ENCODE measurements around the gene MROH2A.

The MROH2A gene

DNA sequence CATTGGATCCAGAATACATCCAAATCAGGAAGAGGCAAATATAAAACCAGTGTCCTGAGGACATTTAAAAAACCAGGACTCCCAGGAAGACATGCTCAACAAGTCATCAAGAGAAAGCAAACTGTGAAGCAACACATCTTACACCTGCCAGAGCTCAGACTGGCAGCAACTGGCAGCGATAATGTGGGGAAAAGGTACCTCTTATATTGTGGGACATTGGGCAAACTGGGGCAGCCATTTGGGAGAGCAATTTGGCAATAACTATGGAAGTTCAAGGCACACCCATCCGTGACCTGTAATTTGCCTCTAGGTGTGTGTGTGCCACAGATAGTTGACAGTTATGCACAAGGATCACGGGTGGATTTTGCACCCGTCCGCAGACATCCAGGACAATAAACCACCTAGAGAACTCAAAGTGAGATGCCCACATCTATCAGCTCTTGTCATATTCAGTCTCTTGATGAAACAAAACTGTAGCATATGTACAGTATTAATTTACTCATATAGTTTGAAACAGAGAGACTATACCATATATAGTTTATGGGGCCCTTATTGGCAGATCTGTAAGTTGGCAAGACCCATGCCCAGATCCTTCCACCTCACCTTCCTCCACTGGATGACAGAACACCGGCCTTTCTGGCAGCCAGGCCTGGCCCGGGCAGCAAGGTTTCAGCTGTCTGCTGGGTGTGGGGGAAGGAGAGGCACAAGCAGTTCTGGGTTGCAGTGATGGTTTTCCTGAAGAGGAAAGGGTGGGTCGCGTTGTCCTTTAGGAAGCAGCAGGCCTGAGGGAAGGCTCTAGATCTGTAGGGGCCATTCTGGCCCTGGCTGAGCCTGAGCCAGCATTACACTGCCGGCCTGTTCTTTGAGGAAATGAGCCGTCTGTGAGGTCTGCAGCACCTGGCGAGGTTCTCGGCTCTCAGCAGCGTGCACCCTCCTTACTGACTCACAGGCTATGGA lies 57.4 kb downstream of the MROH2A start:
- DNase-seq (ENCODE audit: low read depth) = no peak

GRCh38 chr2:233836359-233836758 lies 58.2 kb downstream of the MROH2A start:
- DNase-seq (ENCODE audit: low read depth) = no peak

GRCh38 chr2:233837694-233838229 lies 59.6 kb downstream of the MROH2A start:
- no peak for DNase-seq (ENCODE audit: low read depth)

DNA sequence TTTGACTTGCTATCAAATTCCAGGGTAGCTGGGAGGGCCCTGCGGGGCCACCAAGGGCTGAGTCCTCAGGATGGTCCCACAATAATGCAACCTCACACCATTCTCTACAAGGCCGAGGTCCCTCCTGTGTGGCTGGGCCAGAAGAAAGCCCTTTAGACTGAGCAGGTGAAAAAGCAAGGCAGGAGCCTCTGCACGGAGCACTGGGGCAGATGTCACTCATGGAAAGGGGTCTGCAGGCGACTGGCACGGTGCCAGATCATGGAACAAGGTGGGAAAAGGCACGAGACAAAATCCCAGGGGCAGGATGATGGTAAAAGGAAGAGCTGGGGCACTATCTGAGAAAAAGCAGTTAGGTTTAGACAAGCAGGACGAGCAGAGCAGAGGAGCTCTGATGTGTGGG lies 60.1 kb downstream of the MROH2A start:
- DNase-seq (ENCODE audit: low read depth) = no peak

GRCh38 chr2:233838726-233839446 lies 60.8 kb downstream of the MROH2A start:
- no peak for DNase-seq (ENCODE audit: low read depth)

- DNase-seq (ENCODE audit: low read depth) = no peak
Measured at GRCh38 chr2:233839447-233839820, 61.3 kb downstream of the MROH2A start.

- no peak for DNase-seq (ENCODE audit: low read depth)
Measured at GRCh38 chr2:233840520-233840919, 62.4 kb downstream of the MROH2A start.

DNA sequence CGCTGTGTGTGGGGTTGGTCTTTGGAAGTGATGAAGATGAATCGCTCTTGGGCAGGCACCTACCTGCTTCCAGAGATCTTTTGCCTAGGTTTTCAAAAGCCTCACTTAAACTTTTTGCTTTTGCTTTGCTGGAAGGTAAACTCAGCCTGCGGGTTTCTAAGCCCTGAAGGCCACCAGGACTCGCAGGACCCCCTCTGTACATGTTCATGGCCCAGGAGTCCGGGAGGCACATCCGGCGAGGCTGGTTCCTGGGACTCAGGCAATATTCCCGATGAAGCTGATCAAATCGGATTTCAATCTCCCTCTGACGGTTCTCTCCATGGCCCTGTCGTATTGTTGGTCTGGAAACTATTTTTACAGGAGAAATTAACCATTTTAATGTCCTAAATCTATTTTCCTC lies 63.1 kb downstream of the MROH2A start:
- no peak for DNase-seq (ENCODE audit: low read depth)

- DNase-seq (ENCODE audit: low read depth) = no peak
Measured at GRCh38 chr2:233844064-233844807, 66.1 kb downstream of the MROH2A start.

DNA sequence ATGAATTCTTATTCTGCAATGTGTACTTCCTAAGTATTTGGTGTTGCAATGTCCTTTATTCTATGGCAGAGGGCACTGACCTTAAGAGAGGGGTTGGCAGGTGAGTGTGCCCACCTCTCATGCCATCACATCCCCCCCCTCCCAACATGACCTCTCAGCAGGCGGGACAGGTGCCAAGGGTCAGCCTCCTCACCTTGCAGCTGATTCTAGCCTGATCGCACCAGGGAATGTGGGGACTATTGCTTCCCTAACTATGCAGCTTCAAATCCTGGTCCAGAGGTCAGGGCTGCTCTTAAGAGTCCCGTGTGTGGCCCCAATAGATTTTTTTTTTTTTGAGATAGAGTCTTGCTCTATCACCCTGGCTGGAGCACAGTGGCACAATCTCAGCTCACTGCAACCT lies 66.7 kb downstream of the MROH2A start:
- no peak for DNase-seq (ENCODE audit: low read depth)

DNA sequence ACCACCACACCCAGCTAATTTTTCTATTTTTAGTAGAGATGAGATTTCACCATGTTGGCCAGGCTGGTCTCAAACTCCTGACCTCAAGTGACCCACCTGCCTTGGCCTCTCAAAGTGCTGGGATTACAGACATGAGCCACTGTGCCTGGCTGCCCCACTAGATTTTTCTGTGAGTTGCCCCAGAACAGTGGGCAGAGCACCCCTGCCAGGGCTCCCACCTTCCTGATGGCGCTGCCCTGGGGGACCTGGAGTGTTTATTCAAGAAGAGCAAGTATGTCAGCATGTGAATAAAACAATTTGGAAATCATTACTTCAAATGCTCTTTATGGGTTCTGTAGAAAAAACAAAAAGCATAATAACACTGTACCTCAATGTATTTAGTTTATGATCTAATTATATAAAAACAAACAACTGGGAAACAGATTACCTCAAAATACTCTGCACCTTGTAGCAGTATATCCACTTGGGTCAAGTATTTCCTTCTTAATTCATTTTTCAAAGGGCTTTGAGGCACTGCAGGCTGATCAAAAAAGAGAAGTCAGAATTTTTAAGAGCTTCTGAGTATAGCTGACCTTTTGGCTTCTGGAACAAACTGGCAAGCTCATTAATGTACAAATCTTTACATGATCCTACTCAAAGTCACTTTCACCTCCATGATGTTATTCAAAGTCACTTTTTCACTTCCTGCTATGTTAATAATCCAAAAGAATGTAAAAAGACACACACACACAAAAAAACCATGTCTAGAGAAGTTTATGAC lies 67.4 kb downstream of the MROH2A start:
- no peak for DNase-seq (ENCODE audit: low read depth)

GRCh38 chr2:233846387-233847247 lies 68.5 kb downstream of the MROH2A start:
- DNase-seq (ENCODE audit: low read depth) = no peak

- DNase-seq (ENCODE audit: low read depth) = no peak
Measured at GRCh38 chr2:233847248-233847898, 69.2 kb downstream of the MROH2A start.

DNA sequence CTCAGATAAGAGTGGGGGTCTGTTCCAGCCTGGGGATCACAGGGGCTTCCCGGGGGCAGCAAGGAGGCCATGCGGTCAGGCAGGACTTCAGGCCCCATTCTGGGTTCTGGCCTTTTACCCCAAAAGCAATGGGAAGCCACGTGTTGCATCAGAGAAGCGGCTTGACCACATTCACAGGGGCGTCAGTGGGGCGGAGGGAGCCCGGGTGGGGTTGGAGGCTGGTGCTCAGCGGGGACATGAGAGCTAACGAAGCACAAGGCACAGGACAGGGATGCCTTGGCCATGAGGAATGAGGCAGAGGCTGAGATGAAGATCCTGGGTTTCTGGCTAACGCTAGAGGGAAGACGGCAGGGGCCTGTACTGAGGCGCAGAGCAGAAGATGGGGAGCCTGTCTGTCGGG lies 70.1 kb downstream of the MROH2A start:
- DNase-seq (ENCODE audit: low read depth) = no peak

DNA sequence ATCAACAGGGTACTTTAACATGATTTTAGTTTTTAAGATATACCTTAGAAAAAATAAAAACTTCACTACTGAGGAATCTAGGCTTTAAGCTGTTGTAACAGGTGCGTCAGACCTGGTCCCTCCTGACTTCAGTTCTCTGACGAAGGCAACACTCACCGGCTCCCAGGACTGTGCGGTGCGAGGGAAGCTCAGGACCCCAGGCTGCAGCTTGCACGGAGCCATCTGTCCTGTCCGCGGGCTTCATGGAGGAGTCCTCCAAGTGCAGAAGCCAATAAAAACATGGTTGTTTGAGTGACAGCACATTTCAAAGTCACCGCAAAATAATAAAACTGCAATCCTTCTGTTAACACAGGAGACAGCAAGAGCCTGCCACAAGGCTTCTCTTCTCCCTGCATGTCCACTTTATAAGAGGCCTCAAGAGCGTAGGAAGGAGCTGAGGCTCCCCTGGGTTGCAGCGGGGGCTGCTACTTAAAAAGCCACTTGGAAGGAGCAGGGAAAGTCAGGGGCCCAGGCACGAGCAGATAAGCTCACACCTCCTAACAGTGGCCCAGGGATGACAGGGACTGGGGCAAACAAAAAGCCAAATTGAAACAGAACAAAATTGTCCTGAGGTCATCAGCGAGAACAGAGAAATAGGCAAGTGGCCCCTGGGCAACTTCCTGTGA lies 71.6 kb downstream of the MROH2A start:
- no peak for DNase-seq (ENCODE audit: low read depth)

GRCh38 chr2:233850745-233851144 lies 72.6 kb downstream of the MROH2A start:
- DNase-seq (ENCODE audit: low read depth) = no peak

GRCh38 chr2:233851169-233851568 lies 73.0 kb downstream of the MROH2A start:
- no peak for DNase-seq (ENCODE audit: low read depth)

DNA sequence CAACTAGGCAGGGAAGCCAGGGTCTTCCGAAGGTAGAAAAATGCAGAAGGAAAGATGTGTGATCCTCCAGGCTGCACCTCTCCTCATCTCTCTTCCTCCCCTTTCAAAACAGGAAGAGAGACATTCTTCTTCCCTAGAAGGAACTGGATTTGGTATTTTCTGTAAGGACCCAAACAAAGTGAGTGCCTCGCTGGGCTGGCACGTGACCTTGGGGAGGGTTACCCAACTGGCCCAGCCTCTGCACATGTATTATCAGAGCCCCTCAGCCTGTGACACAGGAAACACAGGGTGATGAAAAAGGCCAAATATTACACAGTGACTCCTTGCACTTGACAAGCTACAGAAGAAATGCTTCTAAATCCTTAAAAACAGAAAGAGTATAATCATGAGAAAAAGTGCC lies 73.9 kb downstream of the MROH2A start:
- no peak for DNase-seq (ENCODE audit: low read depth)

DNA sequence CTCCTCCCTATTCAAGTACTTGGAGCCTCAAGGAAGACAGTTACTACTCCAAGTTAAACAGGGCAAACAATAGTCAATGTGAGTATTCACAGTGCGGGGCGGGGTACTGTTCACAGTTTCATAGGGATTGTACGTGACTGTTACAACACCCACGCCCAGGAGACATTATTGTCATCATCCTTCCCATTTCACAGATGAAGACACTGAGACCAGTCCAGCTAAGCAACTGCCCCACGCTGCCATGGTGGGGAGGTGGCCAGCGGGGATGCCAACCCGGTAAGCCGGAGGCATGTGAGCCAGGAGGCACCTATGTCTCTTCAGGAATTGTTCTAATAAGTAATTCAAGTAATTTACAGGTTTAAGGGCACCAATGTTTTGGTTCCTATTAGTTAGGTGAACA lies 75.2 kb downstream of the MROH2A start:
- DNase-seq (ENCODE audit: low read depth) = no peak

GRCh38 chr2:233853883-233854240 lies 75.7 kb downstream of the MROH2A start:
- DNase-seq (ENCODE audit: low read depth) = no peak

All from T follicular helper cell (primary cell).